Activated CD4-positive, alpha-beta T cell treated with anti-CD3 and anti-CD28 coated beads, Interleukin-2, amount 10 ng/mL, durations not matched to agents 7 days and 5 days (primary cell): Measurements from ENCODE around the gene SLC49A3. TPM values are rescaled to one million over a fixed set of nuclear protein-coding genes. Genes with fewer than 3 reads are reported as not detected.

Experiments used
- total RNA-seq, 2 experiments: library from RNA; stranded (reverse); gene quantifications; one replicate each; pipeline ENCODE4 v1.2.3, GENCODE V29; 2021

The SLC49A3 gene
- total RNA-seq, 2 experiments from 2014 or later, result 0.35 TPM; not detected in 1

Other genes starting within 250 kb of the SLC49A3 start
- 10 to 100 TPM; 32.7 to 33.4 TPM for gene ZNF721, start 190.0 kb downstream of the SLC49A3 start, total RNA-seq
- 10 to 100 TPM; 61.9 to 69.5 TPM for gene PIGG, start 189.9 kb downstream of the SLC49A3 start, total RNA-seq
- gene TMEM271, start 112.9 kb downstream of the SLC49A3 start, total RNA-seq, result not detected
- gene PDE6B, start 63.6 kb downstream of the SLC49A3 start, total RNA-seq, result 10 to 100 TPM; 15.9 to 18.7 TPM
- gene ATP5ME, start 14.9 kb downstream of the SLC49A3 start, total RNA-seq, result 100 to 1,000 TPM; 162 to 183 TPM
- 10 to 100 TPM; 17.8 to 19.0 TPM for gene MYL5, start 14.6 kb downstream of the SLC49A3 start, total RNA-seq
- gene PCGF3, start 16.7 kb upstream of the SLC49A3 start, total RNA-seq, result 10 to 100 TPM; 34.9 to 36.8 TPM
- gene CPLX1, start 137.0 kb upstream of the SLC49A3 start, total RNA-seq, result under 1 TPM; 0.17 to 0.42 TPM
- 100 to 1,000 TPM; 133 to 148 TPM for gene GAK, start 243.2 kb upstream of the SLC49A3 start, total RNA-seq
- gene TMEM175, start 243.3 kb upstream of the SLC49A3 start, total RNA-seq, result 10 to 100 TPM; 38.6 to 51.7 TPM